ENCODE data around the gene FBXO30. TPM values are rescaled to one million over a fixed set of nuclear protein-coding genes. Genes with fewer than 3 reads are reported as not detected.
A peak's percentile ranks its signal among the peaks of the same experiment; 100 is the strongest.

The FBXO30 gene
- total and polyA plus RNA-seq, 9 of the 15 experiments (the other 6 are each of a cell fraction or from before 2014, with no cell fraction given): 3.6 to 12.8 (median 7.1) TPM

- TF ChIP-seq RREB1 (CRISPR knock-in tag; IDR thresholded peaks at IDR 0.05): no peak
- no peak for TF ChIP-seq XRCC4 (IDR thresholded peaks at IDR 0.05; ENCODE audit: extremely low read depth, insufficient read depth, insufficient read length)
- TF ChIP-seq ZNF436 (CRISPR knock-in tag; IDR thresholded peaks at IDR 0.05): no peak
- TF ChIP-seq HNRNPK (IDR thresholded peaks at IDR 0.05; ENCODE audit: low read depth, low read length, poor library complexity, severe bottlenecking): no peak
- no peak for TF ChIP-seq RBFOX2 (IDR thresholded peaks at IDR 0.05; ENCODE audit: low read depth, low read length)
- TF ChIP-seq MBD2 (IDR thresholded peaks at IDR 0.05; ENCODE audit: borderline replicate concordance, low read depth): no peak; the same call in 1 of the 2 replicates
- TF ChIP-seq HMBOX1 (IDR thresholded peaks at IDR 0.05): peak; percentile 45; the same call in 1 of the 2 replicates
- TF ChIP-seq TFAP4 (CRISPR knock-in tag; IDR thresholded peaks at IDR 0.05; ENCODE audit: borderline replicate concordance): no peak
- no peak for TF ChIP-seq ZNF23 (CRISPR knock-in tag; IDR thresholded peaks at IDR 0.05)
- TF ChIP-seq PTTG1 (tag; IDR thresholded peaks at IDR 0.05; ENCODE audit: low read depth): no peak
- no peak for TF ChIP-seq ZKSCAN3 (CRISPR knock-in tag; IDR thresholded peaks at IDR 0.05)
- no peak for TF ChIP-seq ZC3H8 (IDR thresholded peaks at IDR 0.05)
- TF ChIP-seq MIER1 (IDR thresholded peaks at IDR 0.05; ENCODE audit: low read depth): no peak
- no peak for TF ChIP-seq MXD1 (CRISPR knock-in tag; IDR thresholded peaks at IDR 0.05; ENCODE audit: borderline replicate concordance, poor library complexity, severe bottlenecking)
- no peak for TF ChIP-seq ZNF197 (CRISPR knock-in tag; IDR thresholded peaks at IDR 0.05; ENCODE audit: low read depth)
- TF ChIP-seq FOXA3 (CRISPR knock-in tag; conservative IDR thresholded peaks at IDR 0.05 in 1 of 2, IDR thresholded peaks at IDR 0.05 in 1 of 2): no peak
- peak in 1 of 2 experiments; percentile 35; a peak in 1 of 4 replicates for TF ChIP-seq ARNT (IDR thresholded peaks at IDR 0.05)
- TF ChIP-seq HDGF (IDR thresholded peaks at IDR 0.05): no peak
- no peak for TF ChIP-seq NCOA6 (IDR thresholded peaks at IDR 0.05)
- no peak for TF ChIP-seq BCL6 (CRISPR knock-in tag; IDR thresholded peaks at IDR 0.05)
- no peak for TF ChIP-seq ARID2 (IDR thresholded peaks at IDR 0.05)
- no peak for TF ChIP-seq CHD1 (IDR thresholded peaks at IDR 0.05; ENCODE audit: low read length)
- TF ChIP-seq BDP1 (IDR thresholded peaks at IDR 0.05; ENCODE audit: insufficient read depth, insufficient read length): no peak
- TF ChIP-seq PHTF2 (CRISPR knock-in tag; IDR thresholded peaks at IDR 0.05): no peak
These were observed 26.9 kb downstream of the FBXO30 start (continued) for GRCh38 chr6:145787688-145788087.

Measured in K562 (cell line).